Panc1 (cell line): ENCODE measurements around the gene TENM3. TPM values are rescaled to one million over a fixed set of nuclear protein-coding genes. Genes with fewer than 3 reads are reported as not detected.

Experiments used
- ATAC-seq: fragments of 200-7000 bp; cut with Tn5 transposase; 2 replicates; pipeline ENCODE4 v1.9.1; 2020; ENCODE audit warnings: mild to moderate bottlenecking, moderate library complexity
- BruUV-seq: library from RNA; stranded (reverse); fragments of 400-500 nt; replicated peaks from 2 replicates; lab custom pipeline; 2021; lab: Mats Ljungman, UMichigan
- CTCF ChIA-PET: fragments of 300-600 bp; sonication (Branson Sonifier 250); formaldehyde crosslinking; loops from one replicate; lab custom pipeline; 2022; ENCODE audit warnings: antibody characterized with exemption; lab: Charles Lee
- POLR2A ChIA-PET: fragments of 300-600 bp; sonication (Branson Sonifier 250); formaldehyde crosslinking; loops from one replicate; lab custom pipeline; 2022; ENCODE audit warnings: antibody characterized with exemption; lab: Charles Lee
- DNase-seq: peaks from one replicate; pipeline ENCODE4 v3.0.0-alpha.2; 2010; ENCODE audit warnings: low read depth, low spot score
- H3K27ac ChIP-seq: 2 replicates; pipeline ENCODE4 v1.5.1; 2011; ENCODE audit warnings: mild to moderate bottlenecking, low read length, inconsistent platforms
- H3K27me3 ChIP-seq: fragments of 200-500 bp; sonication (Bioruptor generic); 2 replicates; pipeline ENCODE4 v1.6.0; 2014; ENCODE audit warnings: low read length, inconsistent platforms; ENCODE audit not compliant: control insufficient read depth, insufficient read depth
- H3K36me3 ChIP-seq: fragments of 200-500 bp; sonication (Bioruptor generic); 2 replicates; pipeline ENCODE4 v1.5.1; 2014; ENCODE audit warnings: inconsistent platforms, mild to moderate bottlenecking, low read length, moderate library complexity; ENCODE audit not compliant: control insufficient read depth, insufficient read depth
- H3K4me1 ChIP-seq: 2 replicates; pipeline ENCODE4 v1.5.1; 2011; ENCODE audit warnings: inconsistent platforms, mild to moderate bottlenecking, low read length, moderate library complexity; ENCODE audit not compliant: control insufficient read depth, insufficient read depth
- H3K4me3 ChIP-seq, 2 experiments: 2 replicates each; pipeline ENCODE4 v1.5.1; 2011 to 2012; ENCODE audit warnings: low read depth in 2 of 2, low read length in 2 of 2, mild to moderate bottlenecking in 2 of 2, inconsistent platforms in 1 of 2, moderate library complexity in 1 of 2
- H3K9me3 ChIP-seq: fragments of 200-500 bp; sonication (Bioruptor generic); 2 replicates; pipeline ENCODE4 v1.5.1; 2014; ENCODE audit warnings: low read depth, mild to moderate bottlenecking, inconsistent platforms, low read length, moderate library complexity; ENCODE audit not compliant: control insufficient read depth, insufficient read depth
- POLR2AphosphoS5 ChIP-seq: IDR thresholded peaks from 2 replicates; pipeline ENCODE4 v1.6.1; 2012; ENCODE audit warnings: mild to moderate bottlenecking, low read depth, low read length, moderate library complexity
- SIN3A ChIP-seq: IDR thresholded peaks from 2 replicates; pipeline ENCODE4 v1.6.1; 2012; ENCODE audit warnings: low read depth, mild to moderate bottlenecking, low read length, moderate library complexity, borderline replicate concordance; ENCODE audit not compliant: insufficient read depth
- TCF7L2 ChIP-seq: IDR thresholded peaks from 2 replicates; pipeline ENCODE4 v1.6.1; 2011; ENCODE audit warnings: mild to moderate bottlenecking, low read depth, low read length, inconsistent platforms
- in situ Hi-C: cut with HindIII; loops from 2 replicates; pipeline ENCODE4 v1.10.0; 2016; ENCODE audit warnings: low sequenced_read_pairs, low pct_unique_long_range_greater_than_20kb
- intact Hi-C: fragments of 100-400 bp; cut with micrococcal nuclease; formaldehyde crosslinking; loops from one replicate; pipeline ENCODE4 v1.10.0; 2022; ENCODE audit not compliant: unreplicated experiment
- total RNA-seq: library from RNA; stranded (reverse); gene quantifications from one replicate; pipeline ENCODE4 v1.2.1, GENCODE V29; 2021; ENCODE audit not compliant: unreplicated experiment
- TF ChIP-seq, protein P1 (sequence below), 2 experiments: IDR thresholded peaks; 2 replicates each; pipeline ENCODE4 v1.6.1; 2011 to 2012; ENCODE audit warnings: low read depth in 2 of 2, control low read depth in 1 of 2, low read length in 1 of 2, mild to moderate bottlenecking in 1 of 2, moderate library complexity in 1 of 2; ENCODE audit not compliant: insufficient read depth in 1 of 2
- TF ChIP-seq, protein P2 (sequence below): fragments of 450-650 bp; IDR thresholded peaks from 2 replicates; pipeline ENCODE4 v1.5.1; 2017; ENCODE audit warnings: mild to moderate bottlenecking

TENM3 gene
- total RNA-seq, 1 experiment from 2014 or later, result 0.95 TPM

DNA sequence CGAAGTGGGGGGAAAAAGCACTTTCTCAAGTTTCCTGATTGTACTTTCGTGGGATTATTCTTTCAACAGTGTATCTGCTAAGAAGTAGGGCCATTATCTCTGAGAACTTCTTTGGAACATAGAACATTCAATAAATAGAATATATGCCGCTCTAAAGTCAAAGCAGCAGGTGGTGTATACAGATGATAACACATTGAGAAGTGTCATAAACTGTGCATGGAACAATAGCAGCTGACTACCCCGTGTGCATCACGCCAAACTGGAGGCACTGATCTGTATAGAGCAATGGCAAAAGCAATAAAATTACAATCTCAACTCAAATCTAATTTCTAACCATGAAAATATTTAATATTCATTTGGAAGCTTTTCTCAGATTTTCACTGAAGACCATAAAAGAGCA, 498.7 kb downstream of the TENM3 start:
- TF ChIP-seq SIN3A (no peak), POLR2AphosphoS5 (no peak), TCF7L2 (no peak)
- TF ChIP-seq, protein P1, sequence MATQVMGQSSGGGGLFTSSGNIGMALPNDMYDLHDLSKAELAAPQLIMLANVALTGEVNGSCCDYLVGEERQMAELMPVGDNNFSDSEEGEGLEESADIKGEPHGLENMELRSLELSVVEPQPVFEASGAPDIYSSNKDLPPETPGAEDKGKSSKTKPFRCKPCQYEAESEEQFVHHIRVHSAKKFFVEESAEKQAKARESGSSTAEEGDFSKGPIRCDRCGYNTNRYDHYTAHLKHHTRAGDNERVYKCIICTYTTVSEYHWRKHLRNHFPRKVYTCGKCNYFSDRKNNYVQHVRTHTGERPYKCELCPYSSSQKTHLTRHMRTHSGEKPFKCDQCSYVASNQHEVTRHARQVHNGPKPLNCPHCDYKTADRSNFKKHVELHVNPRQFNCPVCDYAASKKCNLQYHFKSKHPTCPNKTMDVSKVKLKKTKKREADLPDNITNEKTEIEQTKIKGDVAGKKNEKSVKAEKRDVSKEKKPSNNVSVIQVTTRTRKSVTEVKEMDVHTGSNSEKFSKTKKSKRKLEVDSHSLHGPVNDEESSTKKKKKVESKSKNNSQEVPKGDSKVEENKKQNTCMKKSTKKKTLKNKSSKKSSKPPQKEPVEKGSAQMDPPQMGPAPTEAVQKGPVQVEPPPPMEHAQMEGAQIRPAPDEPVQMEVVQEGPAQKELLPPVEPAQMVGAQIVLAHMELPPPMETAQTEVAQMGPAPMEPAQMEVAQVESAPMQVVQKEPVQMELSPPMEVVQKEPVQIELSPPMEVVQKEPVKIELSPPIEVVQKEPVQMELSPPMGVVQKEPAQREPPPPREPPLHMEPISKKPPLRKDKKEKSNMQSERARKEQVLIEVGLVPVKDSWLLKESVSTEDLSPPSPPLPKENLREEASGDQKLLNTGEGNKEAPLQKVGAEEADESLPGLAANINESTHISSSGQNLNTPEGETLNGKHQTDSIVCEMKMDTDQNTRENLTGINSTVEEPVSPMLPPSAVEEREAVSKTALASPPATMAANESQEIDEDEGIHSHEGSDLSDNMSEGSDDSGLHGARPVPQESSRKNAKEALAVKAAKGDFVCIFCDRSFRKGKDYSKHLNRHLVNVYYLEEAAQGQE (IDR thresholded peaks at IDR 0.05; ENCODE audit: insufficient read depth in 1 of 2, low read depth in 2 of 2, low read length in 1 of 2), result no peak
- TF ChIP-seq, protein P2, sequence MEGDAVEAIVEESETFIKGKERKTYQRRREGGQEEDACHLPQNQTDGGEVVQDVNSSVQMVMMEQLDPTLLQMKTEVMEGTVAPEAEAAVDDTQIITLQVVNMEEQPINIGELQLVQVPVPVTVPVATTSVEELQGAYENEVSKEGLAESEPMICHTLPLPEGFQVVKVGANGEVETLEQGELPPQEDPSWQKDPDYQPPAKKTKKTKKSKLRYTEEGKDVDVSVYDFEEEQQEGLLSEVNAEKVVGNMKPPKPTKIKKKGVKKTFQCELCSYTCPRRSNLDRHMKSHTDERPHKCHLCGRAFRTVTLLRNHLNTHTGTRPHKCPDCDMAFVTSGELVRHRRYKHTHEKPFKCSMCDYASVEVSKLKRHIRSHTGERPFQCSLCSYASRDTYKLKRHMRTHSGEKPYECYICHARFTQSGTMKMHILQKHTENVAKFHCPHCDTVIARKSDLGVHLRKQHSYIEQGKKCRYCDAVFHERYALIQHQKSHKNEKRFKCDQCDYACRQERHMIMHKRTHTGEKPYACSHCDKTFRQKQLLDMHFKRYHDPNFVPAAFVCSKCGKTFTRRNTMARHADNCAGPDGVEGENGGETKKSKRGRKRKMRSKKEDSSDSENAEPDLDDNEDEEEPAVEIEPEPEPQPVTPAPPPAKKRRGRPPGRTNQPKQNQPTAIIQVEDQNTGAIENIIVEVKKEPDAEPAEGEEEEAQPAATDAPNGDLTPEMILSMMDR, result no peak
- H3K9me3 ChIP-seq, result no peaks in the 10 kb centered on the region
- H3K27me3 ChIP-seq, result no peaks in the 10 kb centered on the region
- DNase-seq (no peak), ATAC-seq (no peak)
- no peak overlapping the region for H3K4me3 ChIP-seq
- ChIA-PET POLR2A (no interaction called here), CTCF (interaction anchor here (0.6 kb wide), 1 partner anchor 419 kb away, joined by 4 read pairs; no protein-coding TSS in a partner anchor)
- BruUV-seq, result no TSS peak
- no peaks in the 10 kb centered on the region for H3K4me1 ChIP-seq
- no peaks in the 10 kb centered on the region for H3K36me3 ChIP-seq
- in situ Hi-C loops (no loop called here), intact Hi-C loops (no loop called here)
- H3K27ac ChIP-seq, result no peak overlapping the region

DNA sequence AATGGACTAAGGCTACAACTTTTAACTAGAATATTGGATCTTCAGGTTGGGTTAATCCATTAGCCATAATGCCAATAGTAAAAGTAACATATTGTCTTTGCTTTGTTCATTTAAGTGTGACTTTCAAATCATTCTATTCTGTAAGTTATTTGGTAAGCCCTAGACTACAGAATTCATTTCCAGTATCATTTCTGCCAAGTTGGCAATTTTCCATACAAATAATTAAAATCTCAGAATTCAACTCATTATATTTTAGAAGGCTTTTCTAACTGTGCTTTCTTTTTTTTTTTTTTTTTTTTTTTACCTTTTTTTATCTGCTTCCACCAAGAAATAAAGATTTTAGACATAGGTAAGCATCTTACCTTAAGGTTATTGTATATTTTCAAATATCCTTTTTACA, 500.6 kb downstream of the TENM3 start:
- in situ Hi-C loops, result no loop called here

More for the DNA sequence above, 500.6 kb downstream of the TENM3 start:
- Histone ChIP-seq H3K27me3 (no peaks in the 10 kb centered on the region), H3K9me3 (no peaks in the 10 kb centered on the region), H3K27ac (no peak overlapping the region), H3K4me1 (no peaks in the 10 kb centered on the region), H3K4me3 (no peak overlapping the region), H3K36me3 (no peaks in the 10 kb centered on the region)
- DNase-seq (no peak), ATAC-seq (no peak)
- intact Hi-C loops, result no loop called here
- TF ChIP-seq POLR2AphosphoS5, result no peak
- no peak for TF ChIP-seq SIN3A
- TF ChIP-seq, protein P1 (IDR thresholded peaks at IDR 0.05; ENCODE audit: insufficient read depth in 1 of 2, low read depth in 2 of 2, low read length in 1 of 2), result no peak
- TF ChIP-seq TCF7L2, result no peak
- TF ChIP-seq, protein P2, result no peak
- no TSS peak for BruUV-seq
- POLR2A ChIA-PET, result no interaction called here
- CTCF ChIA-PET, result no interaction called here
